Liver (tissue), 3 donors: Measurements from ENCODE around the gene ATP6V1A.

Experiments used
- CTCF ChIP-seq: fragments of 150-350 bp; IDR thresholded peaks from 2 replicates; pipeline ENCODE4 v1.5.1; 2017; ENCODE audit warnings: improper control_type of control experiment, low read depth, low read length; ENCODE audit not compliant: missing input control
- EGR1 ChIP-seq, 2 donors: IDR thresholded peaks; 2 replicates each; pipeline ENCODE4 v1.6.1; 2016 to 2018; ENCODE audit warnings: antibody characterized with exemption in 2 of 2, low read depth in 2 of 2
- FOXA1 ChIP-seq: IDR thresholded peaks from 2 replicates; pipeline ENCODE4 v1.6.1; 2016; ENCODE audit warnings: antibody characterized with exemption
- GABPA ChIP-seq, 2 donors: IDR thresholded peaks in 1 of 2; conservative IDR thresholded peaks in 1 of 2; 2 replicates each; pipeline ENCODE4 v1.6.1; 2016; ENCODE audit warnings: antibody characterized with exemption in 2 of 2, mild to moderate bottlenecking in 1 of 2, moderate library complexity in 1 of 2
- HNF4G ChIP-seq: IDR thresholded peaks from 2 replicates; pipeline ENCODE4 v1.6.1; 2016; ENCODE audit warnings: antibody characterized with exemption
- JUND ChIP-seq, 2 donors: IDR thresholded peaks; 2 replicates each; pipeline ENCODE4 v1.6.1; 2016; ENCODE audit warnings: antibody characterized with exemption in 2 of 2
- MAX ChIP-seq: IDR thresholded peaks from 2 replicates; pipeline ENCODE4 v1.6.1; 2016; ENCODE audit warnings: antibody characterized with exemption
- RAD21 ChIP-seq, 2 donors: IDR thresholded peaks; 2 replicates each; pipeline ENCODE4 v1.6.1; 2016; ENCODE audit warnings: antibody characterized with exemption in 2 of 2, mild to moderate bottlenecking in 2 of 2
- REST ChIP-seq: IDR thresholded peaks from 2 replicates; pipeline ENCODE4 v1.6.1; 2016; ENCODE audit warnings: antibody characterized with exemption, mild to moderate bottlenecking
- SP1 ChIP-seq: IDR thresholded peaks from 2 replicates; pipeline ENCODE4 v1.6.1; 2018; ENCODE audit warnings: antibody characterized with exemption, mild to moderate bottlenecking
- YY1 ChIP-seq: IDR thresholded peaks from 2 replicates; pipeline ENCODE4 v1.6.1; 2016; ENCODE audit warnings: antibody characterized with exemption, mild to moderate bottlenecking
- ZBTB33 ChIP-seq: IDR thresholded peaks from 2 replicates; pipeline ENCODE4 v1.6.1; 2016; ENCODE audit warnings: antibody characterized with exemption
- donor health status: healthy.
- donor health status: healthy.

GRCh38 chr3:113714702-113715101, 32.1 kb upstream of the ATP6V1A start:
- no peak for TF ChIP-seq HNF4G
- TF ChIP-seq CTCF: no peak
- no peak for TF ChIP-seq MAX
- TF ChIP-seq SP1: no peak
- no peak for TF ChIP-seq GABPA (IDR thresholded peaks at IDR 0.05 in 1 of 2, conservative IDR thresholded peaks at IDR 0.05 in 1 of 2)
- no peak for TF ChIP-seq JUND (IDR thresholded peaks at IDR 0.05)
- no peak for TF ChIP-seq YY1
- TF ChIP-seq RAD21 (IDR thresholded peaks at IDR 0.05): no peak
- TF ChIP-seq FOXA1: no peak
- TF ChIP-seq EGR1 (IDR thresholded peaks at IDR 0.05; ENCODE audit: low read depth in 2 of 2): no peak
- no peak for TF ChIP-seq REST
- TF ChIP-seq ZBTB33: no peak
